PC-3 (cell line): ENCODE results near the gene ANKS1A. TPM values are rescaled to one million over a fixed set of nuclear protein-coding genes. Genes with fewer than 3 reads are reported as not detected.

Experiments
- ATAC-seq: fragments of 200-7000 bp; cut with Tn5 transposase; 2 replicates; pipeline ENCODE4 v1.9.1; 2020; ENCODE audit warnings: mild to moderate bottlenecking, moderate library complexity
- BruUV-seq: library from RNA; stranded (reverse); fragments of 400-500 nt; replicated peaks from 2 replicates; lab custom pipeline; 2021; lab: Mats Ljungman, UMichigan
- CTCF ChIA-PET: fragments of 300-600 bp; sonication (Branson Sonifier 250); formaldehyde crosslinking; loops from one replicate; lab custom pipeline; 2022; ENCODE audit warnings: antibody characterized with exemption; lab: Charles Lee
- POLR2A ChIA-PET: fragments of 300-600 bp; sonication (Branson Sonifier 250); formaldehyde crosslinking; loops from one replicate; lab custom pipeline; 2022; ENCODE audit warnings: antibody characterized with exemption; ENCODE audit not compliant: unreplicated experiment; lab: Charles Lee
- DNase-seq: peaks from one replicate; pipeline ENCODE4 v3.0.0-alpha.2; 2015
- H2AFZ ChIP-seq: fragments of 300-600 bp; sonication (generic); 2 replicates; pipeline ENCODE4 v1.6.0; 2016; ENCODE audit warnings: antibody characterized with exemption, low read length
- H3F3A ChIP-seq: fragments of 300-600 bp; sonication (generic); one replicate; pipeline ENCODE4 v1.6.0; 2017; ENCODE audit warnings: antibody characterized with exemption, low read length, control low read depth, mild to moderate bottlenecking; ENCODE audit not compliant: unreplicated experiment
- H3K27ac ChIP-seq: fragments of 300-600 bp; sonication (generic); 2 replicates; pipeline ENCODE4 v1.5.1; 2016; ENCODE audit warnings: mild to moderate bottlenecking, low read length
- H3K27me3 ChIP-seq: fragments of 300-600 bp; sonication (generic); 2 replicates; pipeline ENCODE4 v1.6.1; 2016; ENCODE audit warnings: low read length, mixed read lengths
- H3K36me3 ChIP-seq: fragments of 300-600 bp; sonication (generic); 2 replicates; pipeline ENCODE4 v1.6.1; 2016; ENCODE audit warnings: low read depth, mixed run types, low read length, mixed read lengths
- H3K4me1 ChIP-seq: fragments of 300-600 bp; sonication (generic); 2 replicates; pipeline ENCODE4 v1.5.1; 2016; ENCODE audit warnings: low read length; ENCODE audit not compliant: insufficient read depth
- H3K4me2 ChIP-seq: fragments of 300-600 bp; sonication (generic); 2 replicates; pipeline ENCODE4 v1.6.0; 2016; ENCODE audit warnings: low read length
- H3K4me3 ChIP-seq: fragments of 300-600 bp; sonication (generic); 2 replicates; pipeline ENCODE4 v1.5.1; 2016; ENCODE audit warnings: mild to moderate bottlenecking, low read length, mixed read lengths
- H3K79me2 ChIP-seq: fragments of 300-600 bp; sonication (generic); 2 replicates; pipeline ENCODE4 v1.6.1; 2017; ENCODE audit warnings: low read length, mixed read lengths
- H3K9ac ChIP-seq: fragments of 300-600 bp; sonication (generic); 2 replicates; pipeline ENCODE4 v1.6.0; 2016; ENCODE audit warnings: mild to moderate bottlenecking, low read length
- H3K9me2 ChIP-seq: fragments of 300-600 bp; sonication (generic); replicated peaks from 2 replicates; pipeline ENCODE4 v1.6.1; 2016; ENCODE audit warnings: mixed run types, low read length, mixed read lengths
- H3K9me3 ChIP-seq: fragments of 300-600 bp; sonication (generic); 2 replicates; pipeline ENCODE4 v1.6.1; 2016; ENCODE audit warnings: low read length, mixed read lengths
- H4K20me1 ChIP-seq: fragments of 300-600 bp; sonication (generic); 2 replicates; pipeline ENCODE4 v1.6.1; 2016; ENCODE audit warnings: low read length, mixed read lengths
- CTCF ChIP-seq: fragments of 300-600 bp; sonication (generic); conservative IDR thresholded peaks from 2 replicates; pipeline ENCODE4 v1.5.1; 2017; ENCODE audit warnings: antibody characterized with exemption, low read depth, mild to moderate bottlenecking, low read length
- EZH2 ChIP-seq: fragments of 300-600 bp; sonication (generic); IDR thresholded peaks from one replicate; pipeline ENCODE4 v1.6.1; 2017; ENCODE audit warnings: antibody characterized with exemption, mild to moderate bottlenecking, low read length; ENCODE audit not compliant: unreplicated experiment
- EZH2phosphoT487 ChIP-seq: fragments of 300-600 bp; sonication (generic); IDR thresholded peaks from 2 replicates; pipeline ENCODE4 v1.6.1; 2018; ENCODE audit warnings: mild to moderate bottlenecking, antibody characterized with exemption, low read length, borderline replicate concordance
- intact Hi-C: fragments of 100-400 bp; cut with micrococcal nuclease; formaldehyde crosslinking; loops from 2 replicates; pipeline ENCODE4 v1.9.0; 2023
- total RNA-seq: library from RNA; depleted of rRNA; stranded (reverse); fragments of >200 nt; gene quantifications from 2 replicates; pipeline ENCODE4 v1.2.3, GENCODE V29; 2014

Gene ANKS1A
- total RNA-seq, 1 experiment from 2014 or later, result 18.8 TPM

- Histone ChIP-seq H3K36me3 (peaks cover 46% of the 10 kb centered on the region), H3K4me3 (no peak overlapping the region)
- intact Hi-C loops, result no loop called here
These were observed 13.5 kb upstream of the ANKS1A start for GRCh38 chr6:34875292-34876213.

GRCh38 chr6:34876472-34876871 lies 12.6 kb upstream of the ANKS1A start:
- H3K9ac ChIP-seq, result peak overlapping the region; percentile 18; the same call in 1 of the 2 replicates
- CTCF ChIA-PET, result no interaction called here
- intact Hi-C loops, result no loop called here
- H3K4me1 ChIP-seq, result peaks cover 15% of the 10 kb centered on the region
- ATAC-seq (peak; percentile 81), DNase-seq (peak; percentile 45)
- no peaks in the 10 kb centered on the region for H4K20me1 ChIP-seq
- peaks cover 40% of the 10 kb centered on the region for H3K36me3 ChIP-seq
- TF ChIP-seq EZH2 (no peak), CTCF (no peak), EZH2phosphoT487 (no peak)
- H3K79me2 ChIP-seq, result peaks cover 6% of the 10 kb centered on the region; the same call in 1 of the 2 replicates
- no peak overlapping the region for H2AFZ ChIP-seq
- BruUV-seq, result TSS peak; percentile 22
- POLR2A ChIA-PET, result no interaction called here
- peak overlapping the region; percentile 39 for H3K4me2 ChIP-seq
- H3K27ac ChIP-seq, result peak overlapping the region; percentile 63
- H3F3A ChIP-seq, result no peaks in the 10 kb centered on the region
- no peaks in the 10 kb centered on the region for H3K9me3 ChIP-seq
- no peaks in the 10 kb centered on the region for H3K27me3 ChIP-seq
- H3K4me3 ChIP-seq, result no peak overlapping the region
- no peaks in the 10 kb centered on the region for H3K9me2 ChIP-seq

More at GRCh38 chr6:34875292-34876213, 13.5 kb upstream of the ANKS1A start:
- Histone ChIP-seq H3K4me2 (no peak overlapping the region), H3K9me3 (no peaks in the 10 kb centered on the region), H3F3A (no peaks in the 10 kb centered on the region), H3K9me2 (no peaks in the 10 kb centered on the region), H3K27me3 (no peaks in the 10 kb centered on the region), H3K79me2 (no peaks in the 10 kb centered on the region; the same call in 1 of the 2 replicates), H3K4me1 (peaks cover 15% of the 10 kb centered on the region), H4K20me1 (no peaks in the 10 kb centered on the region), H3K9ac (no peak overlapping the region), H2AFZ (no peak overlapping the region), H3K27ac (peak overlapping the region; percentile 63)
- DNase-seq (no peak), ATAC-seq (no peak)
- POLR2A ChIA-PET, result no interaction called here
- BruUV-seq, result no TSS peak
- TF ChIP-seq EZH2phosphoT487 (no peak), CTCF (no peak), EZH2 (no peak)
- CTCF ChIA-PET, result no interaction called here

GRCh38 chr6:34877259-34877658 lies 11.8 kb upstream of the ANKS1A start:
- no peak for TF ChIP-seq CTCF
- no peak for TF ChIP-seq EZH2
- TF ChIP-seq EZH2phosphoT487, result no peak

More at GRCh38 chr6:34877259-34877658, 11.8 kb upstream of the ANKS1A start:
- Histone ChIP-seq H2AFZ (no peak overlapping the region), H3K79me2 (peaks cover 6% of the 10 kb centered on the region; the same call in 1 of the 2 replicates), H3K4me3 (no peak overlapping the region), H3K4me2 (no peak overlapping the region), H3K27ac (peak overlapping the region; percentile 63), H3K9me3 (no peaks in the 10 kb centered on the region), H4K20me1 (no peaks in the 10 kb centered on the region), H3K27me3 (no peaks in the 10 kb centered on the region), H3K9ac (no peak overlapping the region), H3F3A (no peaks in the 10 kb centered on the region), H3K4me1 (peaks cover 15% of the 10 kb centered on the region), H3K9me2 (no peaks in the 10 kb centered on the region), H3K36me3 (peaks cover 33% of the 10 kb centered on the region)
- no peak for ATAC-seq
- ChIA-PET CTCF (no interaction called here), POLR2A (no interaction called here)
- no TSS peak for BruUV-seq
- intact Hi-C loops, result no loop called here
- DNase-seq, result no peak
